Stomach (tissue), 4 donors: ENCODE data around the gene NKRF.

ENCODE experiments used
- CTCF ChIP-seq, 7 experiments: fragments of 450-650 bp in 4 of 7; fragments of 200-600 bp in 3 of 7; sonication (generic) in 3 of 7; IDR thresholded peaks; one replicate each; pipeline ENCODE4 v1.5.1; 2016 to 2019; ENCODE audit warnings: antibody characterized with exemption in 7 of 7, control low read depth in 2 of 7, mild to moderate bottlenecking in 1 of 7
- POLR2AphosphoS5 ChIP-seq, 3 donors: sonication (generic); formaldehyde crosslinking; IDR thresholded peaks; one replicate each; pipeline ENCODE4 v1.6.1; 2016; ENCODE audit warnings: antibody characterized with exemption in 3 of 3

- no peak for TF ChIP-seq POLR2AphosphoS5 (IDR thresholded peaks at IDR 0.05)
- TF ChIP-seq CTCF (IDR thresholded peaks at IDR 0.05) = no peak
Observed at GRCh38 chrX:119607018-119607389, 780 bp upstream of the NKRF start.
